BE2C (cell line): ENCODE measurements around the gene RASSF6.

Experiments
- DNase-seq: peaks from one replicate; pipeline ENCODE4 v3.0.0-alpha.2; 2020
- H3K27me3 ChIP-seq: fragments of 250-450 bp; sonication (Bioruptor Pico); 2 replicates; pipeline ENCODE4 v1.5.1; 2020; ENCODE audit warnings: mild to moderate bottlenecking
- H3K36me3 ChIP-seq: fragments of 250-450 bp; sonication (Bioruptor Pico); 2 replicates; pipeline ENCODE4 v1.5.1; 2020; ENCODE audit warnings: mild to moderate bottlenecking
- H3K4me1 ChIP-seq: fragments of 250-450 bp; sonication (Bioruptor Pico); 2 replicates; pipeline ENCODE4 v1.5.1; 2020
- H3K4me3 ChIP-seq: 2 replicates; pipeline ENCODE4 v1.5.1; 2011; ENCODE audit warnings: low read depth, low read length
- H3K9me3 ChIP-seq: fragments of 250-450 bp; sonication (Bioruptor Pico); 2 replicates; pipeline ENCODE4 v1.5.1; 2020
- CTCF ChIP-seq: IDR thresholded peaks from 2 replicates; pipeline ENCODE4 v1.5.1; 2012; ENCODE audit warnings: mild to moderate bottlenecking, low read depth, low read length

Gene RASSF6

GRCh38 chr4:73607375-73608033, 12.7 kb downstream of the RASSF6 start:
- Histone ChIP-seq H3K27me3 (no peaks in the 10 kb centered on the region), H3K36me3 (no peaks in the 10 kb centered on the region), H3K9me3 (no peaks in the 10 kb centered on the region), H3K4me1 (no peaks in the 10 kb centered on the region), H3K4me3 (no peak overlapping the region)
- no peak for DNase-seq
- TF ChIP-seq CTCF, result no peak

- H3K36me3 ChIP-seq, result no peaks in the 10 kb centered on the region
- H3K9me3 ChIP-seq, result no peaks in the 10 kb centered on the region
- TF ChIP-seq CTCF, result no peak
- no peak for DNase-seq
- H3K4me1 ChIP-seq, result no peaks in the 10 kb centered on the region
- no peaks in the 10 kb centered on the region for H3K27me3 ChIP-seq
- no peak overlapping the region for H3K4me3 ChIP-seq
These were observed 13.7 kb downstream of the RASSF6 start for GRCh38 chr4:73606465-73606974.

- Histone ChIP-seq H3K36me3 (no peaks in the 10 kb centered on the region), H3K4me1 (no peaks in the 10 kb centered on the region), H3K4me3 (no peak overlapping the region), H3K27me3 (no peaks in the 10 kb centered on the region), H3K9me3 (no peaks in the 10 kb centered on the region)
- TF ChIP-seq CTCF, result no peak
- no peak for DNase-seq
These were observed 16.2 kb downstream of the RASSF6 start for GRCh38 chr4:73603854-73604584.

GRCh38 chr4:73603271-73603710, 16.9 kb downstream of the RASSF6 start:
- no peaks in the 10 kb centered on the region for H3K27me3 ChIP-seq
- H3K4me3 ChIP-seq, result no peak overlapping the region
- TF ChIP-seq CTCF, result no peak

GRCh38 chr4:73600954-73601353, 19.3 kb downstream of the RASSF6 start:
- Histone ChIP-seq H3K9me3 (no peaks in the 10 kb centered on the region), H3K4me3 (no peak overlapping the region), H3K4me1 (no peaks in the 10 kb centered on the region), H3K36me3 (no peaks in the 10 kb centered on the region), H3K27me3 (no peaks in the 10 kb centered on the region)
- TF ChIP-seq CTCF, result no peak
- no peak for DNase-seq

More at GRCh38 chr4:73603271-73603710, 16.9 kb downstream of the RASSF6 start:
- DNase-seq, result no peak
- H3K4me1 ChIP-seq, result no peaks in the 10 kb centered on the region
- H3K36me3 ChIP-seq, result no peaks in the 10 kb centered on the region
- no peaks in the 10 kb centered on the region for H3K9me3 ChIP-seq

GRCh38 chr4:73599182-73599581, 21.1 kb downstream of the RASSF6 start:
- no peak for DNase-seq
- TF ChIP-seq CTCF, result no peak
- no peaks in the 10 kb centered on the region for H3K27me3 ChIP-seq
- no peaks in the 10 kb centered on the region for H3K9me3 ChIP-seq
- no peaks in the 10 kb centered on the region for H3K36me3 ChIP-seq
- H3K4me1 ChIP-seq, result no peaks in the 10 kb centered on the region
- H3K4me3 ChIP-seq, result no peak overlapping the region
